Naive thymus-derived CD4-positive, alpha-beta T cell (primary cell): ENCODE results near the gene KIAA1671. TPM values are rescaled to one million over a fixed set of nuclear protein-coding genes. Genes with fewer than 3 reads are reported as not detected.
A peak's percentile ranks its signal among the peaks of the same experiment; 100 is the strongest.

ENCODE experiments used
- ATAC-seq: fragments of 150-1000 bp; cut with Tn5 transposase; 2 replicates; pipeline ENCODE4 v1.10.0; 2021; ENCODE audit warnings: mild to moderate bottlenecking, moderate library complexity
- CTCF ChIA-PET: fragments of 350-600 bp; sonication (Branson Sonifier 250); formaldehyde crosslinking; loops from one replicate; lab custom pipeline; 2021; ENCODE audit warnings: antibody characterized with exemption; lab: Charles Lee
- POLR2A ChIA-PET: fragments of 350-600 bp; sonication (Branson Sonifier 250); formaldehyde crosslinking; loops from one replicate; lab custom pipeline; 2021; ENCODE audit warnings: antibody characterized with exemption, inconsistent platforms; lab: Charles Lee
- DNase-seq, 9 donors: peaks; one replicate each; pipeline versions ENCODE4 v3.0.0 to v3.0.0-alpha.2; 2020 to 2022; ENCODE audit warnings: mixed read lengths in 1 of 9
- H3K27ac ChIP-seq: one replicate; pipeline ENCODE4 v1.7.0; 2013; ENCODE audit warnings: mild to moderate bottlenecking, low read depth, low read length, moderate library complexity
- H3K27me3 ChIP-seq, 2 donors: one replicate each; pipeline ENCODE4 v1.7.0; 2013; ENCODE audit warnings: low read length in 2 of 2, mild to moderate bottlenecking in 2 of 2, moderate library complexity in 2 of 2; ENCODE audit not compliant: control insufficient read depth in 2 of 2, insufficient read depth in 2 of 2
- H3K36me3 ChIP-seq, 3 experiments: 1 replicate in 2 of 3; 2 replicates in 1 of 3; pipeline ENCODE4 v1.7.0; 2013; ENCODE audit warnings: low read length in 3 of 3, mild to moderate bottlenecking in 3 of 3, moderate library complexity in 1 of 3; ENCODE audit not compliant: insufficient read depth in 3 of 3, control insufficient read depth in 2 of 3
- H3K4me1 ChIP-seq, 2 donors: one replicate each; pipeline ENCODE4 v1.7.0; 2013; ENCODE audit warnings: low read length in 2 of 2, mild to moderate bottlenecking in 2 of 2, moderate library complexity in 1 of 2; ENCODE audit not compliant: control insufficient read depth in 2 of 2, insufficient read depth in 2 of 2
- H3K4me3 ChIP-seq: 2 replicates; pipeline ENCODE4 v1.7.0; 2013; ENCODE audit warnings: mild to moderate bottlenecking, low read length
- H3K9me3 ChIP-seq, 3 experiments: 1 replicate in 2 of 3; 2 replicates in 1 of 3; pipeline ENCODE4 v1.7.0; 2013; ENCODE audit warnings: low read length in 3 of 3; ENCODE audit not compliant: control insufficient read depth in 2 of 3
- H3K27ac Mint-ChIP-seq, 9 donors: one replicate each; pipeline ENCODE4 v1.8.0; 2020 to 2022; ENCODE audit warnings: mixed read lengths in 9 of 9, mild to moderate bottlenecking in 8 of 9, moderate library complexity in 5 of 9, inconsistent platforms in 2 of 9
- H3K27me3 Mint-ChIP-seq, 5 donors: one replicate each; pipeline ENCODE4 v1.8.0; 2021 to 2022; ENCODE audit warnings: mixed read lengths in 5 of 5, mild to moderate bottlenecking in 1 of 5
- H3K36me3 Mint-ChIP-seq, 5 donors: one replicate each; pipeline ENCODE4 v1.8.0; 2020 to 2022; ENCODE audit warnings: mixed read lengths in 5 of 5, mild to moderate bottlenecking in 3 of 5, inconsistent platforms in 1 of 5
- H3K4me1 Mint-ChIP-seq, 7 donors: one replicate each; pipeline ENCODE4 v1.8.0; 2020 to 2022; ENCODE audit warnings: mixed read lengths in 7 of 7, mild to moderate bottlenecking in 3 of 7, inconsistent platforms in 1 of 7
- H3K4me3 Mint-ChIP-seq, 10 donors: one replicate each; pipeline ENCODE4 v1.8.0; 2020 to 2022; ENCODE audit warnings: mild to moderate bottlenecking in 10 of 10, mixed read lengths in 10 of 10, moderate library complexity in 6 of 10, inconsistent platforms in 2 of 10
- H3K9me3 Mint-ChIP-seq, 11 donors: one replicate each; pipeline ENCODE4 v1.8.0; 2020 to 2022; ENCODE audit warnings: mixed read lengths in 11 of 11, mild to moderate bottlenecking in 4 of 11, inconsistent platforms in 1 of 11, moderate library complexity in 1 of 11
- intact Hi-C, 2 donors: fragments of 100-400 bp; cut with micrococcal nuclease; formaldehyde crosslinking; loops; one replicate each; pipeline ENCODE4 v1.15.1; 2023
- polyA plus RNA-seq, 2 donors: library from polyadenylated mRNA; unstranded; fragments of 300-500 nt; fragmentation: Illumina TruSeq; gene quantifications; one replicate each; pipeline ENCODE4 v1.2.3, GENCODE V29; 2021
- total RNA-seq, 6 experiments: library from RNA in 5 of 6; stranded (reverse) in 5 of 6; gene quantifications; 1 replicate in 5 of 6; 2 replicates in 1 of 6; pipeline ENCODE4 v1.2.3 and lab custom pipeline; 2021 to 2026

Gene KIAA1671
- total and polyA plus RNA-seq, 7 experiments from 2014 or later: 0.47 to 19.0 (median 4.2) TPM

- Histone ChIP-seq H3K27me3 (no peaks in the 10 kb centered on the region), H3K36me3 (no peaks in the 10 kb centered on the region), H3K9me3 (no peaks in the 10 kb centered on the region), H3K4me3 (no peak overlapping the region), H3K27ac (no peak overlapping the region), H3K4me1 (no peaks in the 10 kb centered on the region)
- no peaks in the 10 kb centered on the region for H3K36me3 Mint-ChIP-seq
- CTCF ChIA-PET: no interaction called here
- no peak for ATAC-seq
- H3K4me1 Mint-ChIP-seq: no peaks in the 10 kb centered on the region
- H3K27ac Mint-ChIP-seq: no peak overlapping the region
- DNase-seq: no peak
- POLR2A ChIA-PET: no interaction called here
- peaks cover 0 to 2% (median 0%) of the 10 kb centered on the region in 5 donors for H3K27me3 Mint-ChIP-seq
- H3K4me3 Mint-ChIP-seq: no peak overlapping the region
- intact Hi-C loops: no loop called here
- no peaks in the 10 kb centered on the region for H3K9me3 Mint-ChIP-seq
Observed at GRCh38 chr22:25039754-25040153, 87.2 kb downstream of the KIAA1671 start.

- peaks cover 0 to 1% (median 0%) of the 10 kb centered on the region in 11 donors for H3K9me3 Mint-ChIP-seq
Observed at GRCh38 chr22:25045159-25045558, 92.6 kb downstream of the KIAA1671 start.

GRCh38 chr22:25048071-25048470, 95.6 kb downstream of the KIAA1671 start:
- Mint-ChIP-seq H3K9me3 (peaks cover 0 to 14% (median 7%) of the 10 kb centered on the region in 11 donors), H3K27ac (no peak overlapping the region), H3K4me3 (no peak overlapping the region), H3K27me3 (peaks cover 0 to 5% (median 2%) of the 10 kb centered on the region in 5 donors), H3K4me1 (peaks cover 0 to 2% (median 0%) of the 10 kb centered on the region in 7 donors), H3K36me3 (peaks cover 0 to 9% (median 0%) of the 10 kb centered on the region in 5 donors)
- H3K4me1 ChIP-seq: no peaks in the 10 kb centered on the region
- CTCF ChIA-PET: interaction anchor here (1.0 to 3.2 kb wide), 6 partner anchors 10 to 279 kb away, joined by 3 to 15 read pairs (median 4); no protein-coding TSS in a partner anchor
- H3K27ac ChIP-seq: no peak overlapping the region
- H3K27me3 ChIP-seq: no peaks in the 10 kb centered on the region
- H3K36me3 ChIP-seq: no peaks in the 10 kb centered on the region
- intact Hi-C loops: loop anchor here (1.0 to 2.0 kb wide), 4 partner anchors 54 to 279 kb away; partner anchors contain the start of gene KIAA1671 (in 2 of the 2)
- DNase-seq: no peak
- POLR2A ChIA-PET: interaction anchor here (0.6 kb wide), 1 partner anchor 69 kb away, joined by 3 read pairs; no protein-coding TSS in a partner anchor
- ATAC-seq: no peak
- H3K9me3 ChIP-seq: peaks cover 0 to 7% (median 0%) of the 10 kb centered on the region in 3 experiments
- H3K4me3 ChIP-seq: no peak overlapping the region

More at GRCh38 chr22:25045159-25045558, 92.6 kb downstream of the KIAA1671 start:
- Histone ChIP-seq H3K27ac (no peak overlapping the region), H3K9me3 (no peaks in the 10 kb centered on the region), H3K4me1 (no peaks in the 10 kb centered on the region), H3K36me3 (no peaks in the 10 kb centered on the region), H3K27me3 (no peaks in the 10 kb centered on the region), H3K4me3 (no peak overlapping the region)
- Mint-ChIP-seq H3K4me1 (peaks cover 0 to 2% (median 0%) of the 10 kb centered on the region in 7 donors), H3K27me3 (peaks cover 0 to 5% (median 2%) of the 10 kb centered on the region in 5 donors), H3K4me3 (no peak overlapping the region), H3K36me3 (no peaks in the 10 kb centered on the region), H3K27ac (no peak overlapping the region)
- ATAC-seq (no peak), DNase-seq (no peak)
- POLR2A ChIA-PET: no interaction called here
- CTCF ChIA-PET: no interaction called here
- intact Hi-C loops: no loop called here

GRCh38 chr22:25048659-25049647, 96.4 kb downstream of the KIAA1671 start:
- POLR2A ChIA-PET: interaction anchor here (0.7 kb wide), 2 partner anchors 14 to 106 kb away, joined by 3 read pairs; no protein-coding TSS in a partner anchor
- ATAC-seq: peak; percentile 91
- peaks cover 0 to 10% (median 0%) of the 10 kb centered on the region in 5 donors for H3K36me3 Mint-ChIP-seq
- H3K4me3 ChIP-seq: no peak overlapping the region
- CTCF ChIA-PET: interaction anchor here (0.6 to 3.2 kb wide), 10 partner anchors 10 to 280 kb away, joined by 3 to 15 read pairs (median 4); no protein-coding TSS in a partner anchor
- H3K4me1 ChIP-seq: no peaks in the 10 kb centered on the region
- H3K27ac Mint-ChIP-seq: peak overlapping the region in 2 of 9 donors; percentile 46 to 56
- H3K36me3 ChIP-seq: no peaks in the 10 kb centered on the region
- H3K9me3 ChIP-seq: peaks cover 0 to 7% (median 0%) of the 10 kb centered on the region in 3 experiments
- H3K4me1 Mint-ChIP-seq: peaks cover 0 to 2% (median 0%) of the 10 kb centered on the region in 7 donors
- H3K27me3 ChIP-seq: no peaks in the 10 kb centered on the region
- intact Hi-C loops: loop anchor here (1.0 to 2.0 kb wide), 4 partner anchors 55 to 280 kb away; partner anchors contain the start of gene KIAA1671 (in 2 of the 2)
- DNase-seq: peak; percentile 39 to 73 (median 60)
- H3K27me3 Mint-ChIP-seq: peaks cover 0 to 5% (median 2%) of the 10 kb centered on the region in 5 donors
- no peak overlapping the region for H3K4me3 Mint-ChIP-seq
- H3K9me3 Mint-ChIP-seq: peaks cover 0 to 14% (median 7%) of the 10 kb centered on the region in 11 donors
- H3K27ac ChIP-seq: no peak overlapping the region

GRCh38 chr22:25049770-25050169, 97.3 kb downstream of the KIAA1671 start:
- no peak for ATAC-seq
- DNase-seq: no peak
- Histone ChIP-seq H3K36me3 (no peaks in the 10 kb centered on the region), H3K27ac (no peak overlapping the region), H3K9me3 (peaks cover 0 to 7% (median 0%) of the 10 kb centered on the region in 3 experiments), H3K4me3 (no peak overlapping the region), H3K4me1 (no peaks in the 10 kb centered on the region), H3K27me3 (no peaks in the 10 kb centered on the region)
- Mint-ChIP-seq H3K27me3 (peaks cover 0 to 5% (median 2%) of the 10 kb centered on the region in 5 donors), H3K9me3 (peaks cover 0 to 14% (median 7%) of the 10 kb centered on the region in 11 donors), H3K27ac (no peak overlapping the region), H3K36me3 (peaks cover 0 to 10% (median 0%) of the 10 kb centered on the region in 5 donors), H3K4me1 (peaks cover 0 to 7% (median 0%) of the 10 kb centered on the region in 7 donors), H3K4me3 (no peak overlapping the region)
- CTCF ChIA-PET: interaction anchor here (0.7 to 3.2 kb wide), 4 partner anchors 10 to 112 kb away, joined by 3 to 15 read pairs (median 4); no protein-coding TSS in a partner anchor
- POLR2A ChIA-PET: interaction anchor here (0.7 kb wide), 1 partner anchor 14 kb away, joined by 3 read pairs; no protein-coding TSS in a partner anchor
- intact Hi-C loops: loop anchor here in 1 of 2 donors (2.0 kb wide), 1 partner anchor 281 kb away; no protein-coding TSS in a partner anchor

GRCh38 chr22:25050566-25050965, 98.0 kb downstream of the KIAA1671 start:
- POLR2A ChIA-PET: no interaction called here
- Histone ChIP-seq H3K27ac (no peak overlapping the region), H3K36me3 (no peaks in the 10 kb centered on the region), H3K4me3 (no peak overlapping the region), H3K9me3 (peaks cover 0 to 7% (median 0%) of the 10 kb centered on the region in 3 experiments), H3K4me1 (no peaks in the 10 kb centered on the region), H3K27me3 (no peaks in the 10 kb centered on the region)
- Mint-ChIP-seq H3K4me1 (peaks cover 0 to 12% (median 0%) of the 10 kb centered on the region in 7 donors), H3K27me3 (peaks cover 0 to 5% (median 2%) of the 10 kb centered on the region in 5 donors), H3K9me3 (peaks cover 0 to 14% (median 7%) of the 10 kb centered on the region in 11 donors), H3K36me3 (peaks cover 0 to 10% (median 0%) of the 10 kb centered on the region in 5 donors), H3K27ac (no peak overlapping the region), H3K4me3 (no peak overlapping the region)
- intact Hi-C loops: no loop called here
- CTCF ChIA-PET: interaction anchor here (0.9 kb wide), 1 partner anchor 31 kb away, joined by 4 read pairs; no protein-coding TSS in a partner anchor
- DNase-seq (no peak), ATAC-seq (no peak)
